IMR-90 (cell line): Measurements from ENCODE around the gene SNRK.

Experiments
- BHLHE40 ChIP-seq: fragments of 150-350 bp; IDR thresholded peaks from 2 replicates; pipeline ENCODE4 v1.6.1; 2016; ENCODE audit warnings: mild to moderate bottlenecking, low read depth, low read length
- CEBPB ChIP-seq: IDR thresholded peaks from 2 replicates; pipeline ENCODE4 v1.6.1; 2012; ENCODE audit warnings: low read depth, low read length, improper control_type of control experiment
- CHD1 ChIP-seq: IDR thresholded peaks from 2 replicates; pipeline ENCODE4 v1.6.1; 2012; ENCODE audit warnings: low read depth, low read length, improper control_type of control experiment
- CTCF ChIP-seq: conservative IDR thresholded peaks from 2 replicates; pipeline ENCODE4 v1.5.1; 2012; ENCODE audit warnings: mild to moderate bottlenecking, low read depth, low read length, improper control_type of control experiment
- MAFK ChIP-seq: IDR thresholded peaks from 2 replicates; pipeline ENCODE4 v1.6.1; 2012; ENCODE audit warnings: low read depth, low read length, improper control_type of control experiment
- POLR2A ChIP-seq: IDR thresholded peaks from 2 replicates; pipeline ENCODE4 v1.6.1; 2012; ENCODE audit warnings: mild to moderate bottlenecking, low read depth, low read length
- RAD21 ChIP-seq: IDR thresholded peaks from 2 replicates; pipeline ENCODE4 v1.6.1; 2012; ENCODE audit warnings: low read length, improper control_type of control experiment

GRCh38 chr3:43348852-43349574, 62.7 kb downstream of the SNRK start:
- TF ChIP-seq CEBPB (no peak), BHLHE40 (no peak), CTCF (0 out of 2 replicates have a peak, but pooled peaks have one; percentile 17), POLR2A (no peak), CHD1 (no peak), MAFK (no peak), RAD21 (no peak)
